ENCODE data around the gene TAX1BP1. TPM values are rescaled to one million over a fixed set of nuclear protein-coding genes. Genes with fewer than 3 reads are reported as not detected.

TAX1BP1 gene
- polyA plus RNA-seq, 1 donor from 2014 or later = 115 TPM

- no peak overlapping the region for H3K9ac ChIP-seq (ENCODE audit: low read length)
- no peaks in the 10 kb centered on the region for H4K20me1 ChIP-seq (ENCODE audit: insufficient read depth)
- no peak overlapping the region for H3K4me2 ChIP-seq (ENCODE audit: low read length)
- no peak overlapping the region for H3K4me3 ChIP-seq (ENCODE audit: low read length)
- no peaks in the 10 kb centered on the region for H3K27me3 ChIP-seq (ENCODE audit: insufficient read depth, low read depth, low read length)
- H3K36me3 ChIP-seq (ENCODE audit: insufficient read depth, low read length) = no peaks in the 10 kb centered on the region
- TF ChIP-seq MXI1 (conservative IDR thresholded peaks at IDR 0.05; ENCODE audit: poor library complexity, severe bottlenecking) (no peak), RAD21 (conservative IDR thresholded peaks at IDR 0.05) (no peak), CTCF (IDR thresholded peaks at IDR 0.05; ENCODE audit: poor library complexity, severe bottlenecking) (no peak), POLR2AphosphoS5 (IDR thresholded peaks at IDR 0.05) (no peak), EZH2 (IDR thresholded peaks at IDR 0.05; ENCODE audit: borderline replicate concordance, insufficient read depth, low read length, poor library complexity, severe bottlenecking) (no peak), REST (IDR thresholded peaks at IDR 0.05; ENCODE audit: borderline replicate concordance) (no peak), TAF1 (IDR thresholded peaks at IDR 0.05; ENCODE audit: low read depth) (no peak), SMC3 (conservative IDR thresholded peaks at IDR 0.05; ENCODE audit: poor library complexity) (no peak), EP300 (conservative IDR thresholded peaks at IDR 0.05; ENCODE audit: poor library complexity, severe bottlenecking) (no peak)
- H3K79me2 ChIP-seq (replicated peaks; ENCODE audit: insufficient read depth, low read length) = no peaks in the 10 kb centered on the region
- H3K27ac ChIP-seq (ENCODE audit: low read length) = no peak overlapping the region
- H3K9me2 ChIP-seq (ENCODE audit: insufficient read depth, low read length) = no peaks in the 10 kb centered on the region
- no peaks in the 10 kb centered on the region for H3F3A ChIP-seq (ENCODE audit: insufficient read depth, low read length, poor library complexity, severe bottlenecking)
- no peak overlapping the region for H2AFZ ChIP-seq (ENCODE audit: low read depth, low read length)
- no peaks in the 10 kb centered on the region for H3K9me3 ChIP-seq (ENCODE audit: low read length)
Observed at GRCh38 chr7:27804139-27804538, 64.2 kb downstream of the TAX1BP1 start.

GRCh38 chr7:27808626-27809025 is 68.7 kb downstream of the TAX1BP1 start:
- Histone ChIP-seq H4K20me1 (ENCODE audit: insufficient read depth) (no peaks in the 10 kb centered on the region), H3K27me3 (ENCODE audit: insufficient read depth, low read depth, low read length) (no peaks in the 10 kb centered on the region), H3K9me2 (ENCODE audit: insufficient read depth, low read length) (no peaks in the 10 kb centered on the region), H3K4me3 (ENCODE audit: low read length) (no peak overlapping the region), H3K27ac (ENCODE audit: low read length) (no peak overlapping the region), H2AFZ (ENCODE audit: low read depth, low read length) (no peak overlapping the region), H3K9ac (ENCODE audit: low read length) (no peak overlapping the region), H3F3A (ENCODE audit: insufficient read depth, low read length, poor library complexity, severe bottlenecking) (no peaks in the 10 kb centered on the region), H3K4me2 (ENCODE audit: low read length) (no peak overlapping the region), H3K36me3 (ENCODE audit: insufficient read depth, low read length) (no peaks in the 10 kb centered on the region), H3K79me2 (replicated peaks; ENCODE audit: insufficient read depth, low read length) (no peaks in the 10 kb centered on the region), H3K9me3 (ENCODE audit: low read length) (no peaks in the 10 kb centered on the region)
- no peak for TF ChIP-seq TAF1 (IDR thresholded peaks at IDR 0.05; ENCODE audit: low read depth)
- no peak for TF ChIP-seq REST (IDR thresholded peaks at IDR 0.05; ENCODE audit: borderline replicate concordance)
- no peak for TF ChIP-seq MXI1 (conservative IDR thresholded peaks at IDR 0.05; ENCODE audit: poor library complexity, severe bottlenecking)
- no peak for TF ChIP-seq POLR2AphosphoS5 (IDR thresholded peaks at IDR 0.05)
- no peak for TF ChIP-seq RAD21 (conservative IDR thresholded peaks at IDR 0.05)
- no peak for TF ChIP-seq EP300 (conservative IDR thresholded peaks at IDR 0.05; ENCODE audit: poor library complexity, severe bottlenecking)
- TF ChIP-seq CTCF (IDR thresholded peaks at IDR 0.05; ENCODE audit: poor library complexity, severe bottlenecking) = no peak
- TF ChIP-seq EZH2 (IDR thresholded peaks at IDR 0.05; ENCODE audit: borderline replicate concordance, insufficient read depth, low read length, poor library complexity, severe bottlenecking) = no peak
- no peak for TF ChIP-seq SMC3 (conservative IDR thresholded peaks at IDR 0.05; ENCODE audit: poor library complexity)
